ENCODE data around the gene TFAP2C. TPM values are rescaled to one million over a fixed set of nuclear protein-coding genes. Genes with fewer than 3 reads are reported as not detected.
A peak's percentile ranks its signal among the peaks of the same experiment; 100 is the strongest.

The TFAP2C gene
- total RNA-seq, 1 donor from 2014 or later = 4.0 TPM

- Mint-ChIP-seq H3K9me3 (no peaks in the 10 kb centered on the region), H3K27ac (ENCODE audit: unreplicated experiment) (no peak overlapping the region), H3K4me3 (no peak overlapping the region), H3K4me1 (peaks cover 15% of the 10 kb centered on the region), H3K27me3 (ENCODE audit: low read depth) (peaks cover 88% of the 10 kb centered on the region), H3K36me3 (ENCODE audit: low read depth) (no peaks in the 10 kb centered on the region)
- no peak for DNase-seq (ENCODE audit: low read depth, low spot score)
- no peak for TF ChIP-seq CTCF (conservative IDR thresholded peaks at IDR 0.05)
Observed at GRCh38 chr20:56625837-56626236, 3.3 kb upstream of the TFAP2C start.

- no peaks in the 10 kb centered on the region for H3K9me3 Mint-ChIP-seq
- peak overlapping the region; percentile 60 for H3K4me3 Mint-ChIP-seq
- DNase-seq (ENCODE audit: low read depth, low spot score) = peak; percentile 39
- H3K27me3 Mint-ChIP-seq (ENCODE audit: low read depth) = peaks cover 95% of the 10 kb centered on the region
- peaks cover 15% of the 10 kb centered on the region for H3K4me1 Mint-ChIP-seq
- H3K27ac Mint-ChIP-seq (ENCODE audit: unreplicated experiment) = no peak overlapping the region
- peak; percentile 72 for TF ChIP-seq CTCF (conservative IDR thresholded peaks at IDR 0.05)
- H3K36me3 Mint-ChIP-seq (ENCODE audit: low read depth) = no peaks in the 10 kb centered on the region
Observed at GRCh38 chr20:56626367-56627121, 2.6 kb upstream of the TFAP2C start.

- H3K36me3 Mint-ChIP-seq (ENCODE audit: low read depth) = no peaks in the 10 kb centered on the region
- DNase-seq (ENCODE audit: low read depth, low spot score) = no peak
- H3K4me1 Mint-ChIP-seq = peaks cover 19% of the 10 kb centered on the region
- H3K27ac Mint-ChIP-seq (ENCODE audit: unreplicated experiment) = no peak overlapping the region
- H3K9me3 Mint-ChIP-seq = no peaks in the 10 kb centered on the region
- peak overlapping the region; percentile 80 for H3K4me3 Mint-ChIP-seq
- TF ChIP-seq CTCF (conservative IDR thresholded peaks at IDR 0.05) = no peak
- peaks cover 95% of the 10 kb centered on the region for H3K27me3 Mint-ChIP-seq (ENCODE audit: low read depth)
Observed at GRCh38 chr20:56627122-56628014, 1.7 kb upstream of the TFAP2C start.

- peaks cover 19% of the 10 kb centered on the region for H3K4me1 Mint-ChIP-seq
- H3K27me3 Mint-ChIP-seq (ENCODE audit: low read depth) = peaks cover 97% of the 10 kb centered on the region
- no peaks in the 10 kb centered on the region for H3K36me3 Mint-ChIP-seq (ENCODE audit: low read depth)
- H3K27ac Mint-ChIP-seq (ENCODE audit: unreplicated experiment) = no peak overlapping the region
- H3K4me3 Mint-ChIP-seq = peak overlapping the region; percentile 80
- no peak for TF ChIP-seq CTCF (conservative IDR thresholded peaks at IDR 0.05)
- no peaks in the 10 kb centered on the region for H3K9me3 Mint-ChIP-seq
- DNase-seq (ENCODE audit: low read depth, low spot score) = peak; percentile 23
Observed at GRCh38 chr20:56628015-56628872, 862 bp upstream of the TFAP2C start.

- no peak overlapping the region for H3K27ac Mint-ChIP-seq (ENCODE audit: unreplicated experiment)
- H3K4me3 Mint-ChIP-seq = peak overlapping the region; percentile 87
- no peak for DNase-seq (ENCODE audit: low read depth, low spot score)
- TF ChIP-seq CTCF (conservative IDR thresholded peaks at IDR 0.05) = no peak
- H3K9me3 Mint-ChIP-seq = no peaks in the 10 kb centered on the region
- peaks cover 25% of the 10 kb centered on the region for H3K4me1 Mint-ChIP-seq
- peaks cover 98% of the 10 kb centered on the region for H3K27me3 Mint-ChIP-seq (ENCODE audit: low read depth)
- H3K36me3 Mint-ChIP-seq (ENCODE audit: low read depth) = peaks cover 6% of the 10 kb centered on the region
Observed at GRCh38 chr20:56629464-56630085, 469 bp downstream of the TFAP2C start.

Data from neural crest cell (in vitro differentiated cells).